ENCODE results near the gene ADAT3.

ADAT3 gene

GRCh38 chr19:1905110-1905862 lies at the start of gene ADAT3, which contains the start of gene SCAMP4:
Gene ADAT3 (plus strand): TSS chr19:1905399. CDS start chr19:1912048, 6,649 bp downstream.
Gene SCAMP4 (plus strand): TSS chr19:1905399. CDS start chr19:1915020, 9,621 bp downstream.
- DNase-seq, result peak; percentile 99

DNA sequence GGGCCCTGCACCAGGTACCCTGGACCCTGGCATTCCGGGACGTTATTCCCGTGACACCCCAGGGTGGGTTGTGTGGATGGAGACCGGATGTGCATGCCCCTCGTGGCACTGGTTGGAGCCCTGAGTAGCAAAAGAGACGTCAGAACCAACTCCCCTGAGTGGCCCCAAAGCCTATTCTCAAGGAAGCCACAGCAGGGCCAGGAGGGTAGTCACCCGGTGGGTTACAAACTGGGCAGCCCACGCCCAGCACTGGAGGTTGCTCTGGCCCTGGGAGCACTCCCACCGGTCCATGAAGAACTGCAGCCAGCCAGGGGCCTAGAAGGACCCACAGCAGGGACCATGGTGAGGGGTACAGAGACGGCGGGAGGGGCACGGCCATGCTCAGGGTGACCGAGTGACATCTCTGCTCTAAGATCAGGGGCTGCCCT lies 49.4 kb upstream of the ADAT3 start:
- DNase-seq, result no peak

DNA sequence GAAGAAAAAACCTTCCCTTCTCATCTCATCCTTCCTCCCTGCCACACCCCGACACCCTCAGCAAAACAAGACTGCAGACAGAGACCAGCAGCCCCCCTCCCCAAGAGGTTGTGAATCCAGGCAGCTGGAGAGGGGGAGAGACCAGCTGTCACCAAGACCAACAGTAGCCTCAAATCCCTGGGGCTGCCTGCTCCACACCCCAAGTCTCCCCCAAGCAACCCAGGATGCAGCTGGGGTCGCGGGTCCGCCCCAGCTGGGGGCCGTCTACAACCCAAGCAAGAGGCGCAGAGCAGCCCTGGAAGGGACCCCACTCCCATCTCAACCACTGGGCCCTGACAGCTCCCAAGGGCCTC lies 48.9 kb upstream of the ADAT3 start:
- DNase-seq, result no peak

GRCh38 chr19:1856698-1857603 lies 48.2 kb upstream of the ADAT3 start:
- DNase-seq, result peak; percentile 82

DNA sequence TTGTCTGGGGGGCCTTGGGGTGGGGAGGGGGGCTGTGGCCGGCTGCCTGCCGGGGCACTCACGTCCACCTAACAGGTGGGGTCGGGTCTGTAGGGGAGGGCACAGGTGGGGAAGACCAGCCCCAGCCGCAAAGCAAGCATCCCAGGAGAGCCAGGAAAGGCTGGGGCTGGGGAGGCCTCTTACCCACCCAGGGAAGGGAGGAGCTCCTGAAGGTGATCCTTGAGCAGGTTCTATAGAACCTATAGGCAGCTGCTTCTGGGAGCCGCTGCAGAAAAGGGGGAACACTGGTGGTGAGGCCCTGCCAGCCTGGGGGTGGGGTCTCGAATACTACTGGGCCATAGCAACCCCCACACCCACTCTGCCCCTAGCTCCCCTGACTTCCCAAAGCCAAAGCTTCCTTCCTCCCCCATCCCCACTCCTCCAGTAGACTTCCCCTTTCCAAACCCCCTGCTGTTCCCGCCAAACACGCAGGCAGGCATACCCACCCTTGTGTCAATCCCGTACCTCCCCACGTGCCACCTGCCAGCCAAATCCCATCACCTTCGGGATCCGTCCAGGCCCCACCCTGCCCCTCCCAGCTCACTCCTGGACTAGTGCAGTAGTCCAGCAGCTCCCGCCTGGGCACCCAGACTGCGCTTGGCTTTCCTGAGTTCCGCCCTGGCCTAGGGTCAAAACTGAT lies 47.4 kb upstream of the ADAT3 start:
- no peak for DNase-seq

- DNase-seq, result no peak
Measured at GRCh38 chr19:1858412-1859081, 46.7 kb upstream of the ADAT3 start.

DNA sequence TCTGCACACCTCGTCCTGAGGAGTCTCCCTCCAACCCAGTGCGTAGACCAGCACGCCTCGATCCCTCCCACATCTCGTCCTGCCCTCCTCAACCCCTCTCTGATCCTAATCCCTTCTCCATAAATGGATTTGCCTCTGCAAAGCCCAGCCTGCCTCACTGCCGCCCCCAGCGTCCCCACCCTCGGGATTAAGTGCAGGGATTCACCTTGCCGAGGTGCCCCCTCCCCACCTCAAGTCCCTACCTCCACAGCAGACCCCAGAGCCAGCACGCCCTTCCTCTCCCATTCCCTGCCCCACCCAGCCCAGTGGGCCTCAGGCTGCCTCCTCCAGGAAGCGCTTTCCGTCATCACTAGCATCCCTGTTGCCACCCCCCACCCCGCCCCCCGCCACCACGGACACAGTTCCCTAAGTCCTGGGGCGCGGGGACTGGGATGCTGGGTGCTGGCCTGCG lies 45.8 kb upstream of the ADAT3 start:
- DNase-seq, result peak; percentile 48

DNA sequence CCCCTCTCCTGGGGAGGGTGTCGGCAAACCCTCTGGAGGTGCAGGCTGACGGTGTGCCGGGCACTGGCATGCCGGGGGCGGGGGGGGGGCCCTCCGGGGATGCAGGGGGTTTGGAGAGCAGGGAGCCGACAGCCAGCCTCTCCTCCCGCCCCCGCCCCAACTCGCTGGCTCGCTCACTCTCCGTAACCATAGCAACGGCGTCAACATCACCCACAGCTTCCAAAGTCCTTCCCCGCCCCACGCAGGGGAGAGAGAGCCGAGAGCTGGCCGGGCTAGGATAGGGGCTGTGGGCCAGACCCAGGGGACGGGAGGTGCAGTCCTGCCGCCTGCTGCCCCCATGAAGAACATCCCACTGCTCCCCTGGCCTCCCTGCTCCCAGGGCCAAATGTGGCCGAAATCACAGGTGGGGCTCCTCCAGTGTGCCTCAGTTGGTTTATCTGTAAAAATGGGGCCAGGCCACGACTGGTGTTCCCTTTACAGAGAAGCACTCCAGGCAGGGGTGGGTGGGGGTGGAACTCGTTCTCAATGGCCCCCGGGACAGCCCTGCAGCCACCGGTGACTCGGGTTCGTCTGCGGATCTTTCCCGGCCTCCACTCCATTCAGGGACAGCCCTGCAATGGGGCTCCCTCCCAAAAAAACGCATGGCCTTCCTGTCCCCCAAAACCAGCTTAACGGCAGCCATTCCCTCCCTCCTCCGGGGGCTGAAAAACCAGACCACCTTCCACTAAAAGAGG lies 45.0 kb upstream of the ADAT3 start:
- peak; percentile 89 for DNase-seq

- DNase-seq, result no peak
Measured at GRCh38 chr19:1860821-1861598, 44.2 kb upstream of the ADAT3 start.

DNA sequence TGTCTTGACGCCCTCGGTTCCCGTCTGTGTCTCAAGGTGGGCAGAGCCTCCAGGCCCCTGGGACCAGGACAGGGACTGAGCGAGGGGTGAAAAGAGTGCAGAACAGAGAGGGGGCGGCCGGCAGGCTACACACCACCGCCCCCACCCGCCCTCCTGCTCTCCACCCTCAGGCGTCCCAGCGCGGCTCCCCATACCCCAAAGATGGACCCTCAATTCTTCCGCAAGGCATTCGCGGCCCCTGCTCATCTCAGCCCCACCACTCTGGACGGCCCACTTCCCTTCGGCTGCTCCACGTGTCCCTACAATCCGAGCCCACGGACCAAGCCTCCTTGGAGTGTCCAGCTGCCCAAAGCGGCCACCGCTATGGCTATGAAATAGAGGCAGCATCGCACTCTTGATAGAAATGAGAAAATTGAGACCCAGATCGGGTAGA lies 43.6 kb upstream of the ADAT3 start:
- DNase-seq, result no peak

DNA sequence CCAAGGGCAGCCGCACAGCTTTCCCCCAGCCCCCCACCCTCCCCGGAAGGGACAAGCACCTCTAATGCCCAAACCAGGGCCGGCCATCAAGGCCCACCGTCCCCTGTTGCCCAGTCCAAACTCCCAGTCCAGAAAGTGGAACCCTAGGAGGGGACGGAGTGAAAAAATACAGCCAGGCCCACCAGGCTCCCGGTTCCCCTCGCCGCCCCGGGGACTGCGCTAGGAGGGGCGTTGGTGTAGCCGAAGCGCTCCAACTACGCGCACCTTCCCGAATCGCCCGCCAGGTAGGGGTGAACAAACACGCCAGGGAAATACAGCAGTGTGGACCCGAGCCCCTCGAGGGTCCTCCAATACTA lies 43.2 kb upstream of the ADAT3 start:
- no peak for DNase-seq

DNA sequence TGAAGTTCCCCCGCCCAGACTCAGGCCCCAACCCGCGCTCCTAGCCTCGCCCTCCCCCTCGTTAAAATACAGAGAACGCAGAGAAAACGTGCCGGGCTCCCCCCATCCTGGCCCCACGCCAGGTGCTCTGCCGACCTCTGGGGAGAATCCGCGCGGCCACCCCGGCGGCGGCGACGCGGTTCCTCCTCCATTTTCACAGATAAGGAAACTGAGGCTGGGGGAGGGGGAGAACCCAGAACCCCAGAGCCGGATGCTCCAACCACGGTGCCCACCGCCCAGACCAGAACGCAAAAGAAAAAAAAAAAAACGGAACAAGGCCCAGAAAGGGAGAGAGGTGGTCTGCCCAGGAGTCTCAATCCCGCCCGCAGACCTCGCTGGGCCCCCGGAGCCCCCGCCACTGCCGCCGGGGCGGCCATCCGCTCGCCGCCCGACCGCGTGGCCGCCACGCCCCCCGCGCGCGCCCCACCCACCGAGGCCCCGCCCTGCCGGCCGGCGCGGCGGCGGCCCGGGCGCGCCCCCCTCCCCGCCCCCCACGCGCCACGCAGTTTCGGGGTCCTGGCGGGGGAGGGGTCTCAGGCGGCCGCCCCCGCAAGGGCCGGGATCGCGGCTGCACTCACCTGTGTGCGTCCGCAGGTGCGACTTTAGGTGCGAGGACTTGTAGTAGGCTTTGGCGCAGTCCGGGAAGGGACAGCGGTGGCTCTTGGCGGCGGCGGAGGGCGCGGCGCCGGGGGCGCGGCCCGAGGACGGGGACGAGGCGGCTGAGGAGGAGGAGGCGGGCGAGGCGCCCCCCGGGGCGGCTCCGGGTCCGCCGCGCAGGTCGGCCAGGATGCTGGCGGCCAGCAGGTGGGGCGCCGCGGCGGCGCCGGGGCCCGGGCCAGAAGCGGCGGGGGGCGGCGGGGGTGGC lies 42.5 kb upstream of the ADAT3 start:
- peak; percentile 58 for DNase-seq

DNA sequence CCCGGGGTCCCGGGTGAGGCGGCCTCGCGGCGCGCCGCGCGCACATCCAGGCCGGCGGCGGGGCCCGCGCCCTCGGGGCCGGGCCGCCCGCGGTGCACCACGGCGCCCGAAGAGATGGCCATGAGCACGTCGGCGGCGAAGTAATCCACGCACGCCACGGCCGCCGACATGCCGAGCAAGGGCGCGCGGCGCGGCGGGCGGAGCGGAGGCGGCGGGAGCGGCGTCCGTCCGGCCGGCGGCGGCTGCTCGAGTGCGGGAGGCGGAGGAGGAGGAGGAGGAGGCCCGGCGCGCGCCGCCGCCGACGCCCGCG lies 41.9 kb upstream of the ADAT3 start, which contains the start of gene KLF16:
TSS of gene KLF16 (minus strand) at position 252 of the 310 bp plus-strand sequence. CDS start at position 170, 82 bp downstream.
- DNase-seq, result no peak

- peak; percentile 94 for DNase-seq
Measured at GRCh38 chr19:1863638-1864479, 41.3 kb upstream of the ADAT3 start.

DNA sequence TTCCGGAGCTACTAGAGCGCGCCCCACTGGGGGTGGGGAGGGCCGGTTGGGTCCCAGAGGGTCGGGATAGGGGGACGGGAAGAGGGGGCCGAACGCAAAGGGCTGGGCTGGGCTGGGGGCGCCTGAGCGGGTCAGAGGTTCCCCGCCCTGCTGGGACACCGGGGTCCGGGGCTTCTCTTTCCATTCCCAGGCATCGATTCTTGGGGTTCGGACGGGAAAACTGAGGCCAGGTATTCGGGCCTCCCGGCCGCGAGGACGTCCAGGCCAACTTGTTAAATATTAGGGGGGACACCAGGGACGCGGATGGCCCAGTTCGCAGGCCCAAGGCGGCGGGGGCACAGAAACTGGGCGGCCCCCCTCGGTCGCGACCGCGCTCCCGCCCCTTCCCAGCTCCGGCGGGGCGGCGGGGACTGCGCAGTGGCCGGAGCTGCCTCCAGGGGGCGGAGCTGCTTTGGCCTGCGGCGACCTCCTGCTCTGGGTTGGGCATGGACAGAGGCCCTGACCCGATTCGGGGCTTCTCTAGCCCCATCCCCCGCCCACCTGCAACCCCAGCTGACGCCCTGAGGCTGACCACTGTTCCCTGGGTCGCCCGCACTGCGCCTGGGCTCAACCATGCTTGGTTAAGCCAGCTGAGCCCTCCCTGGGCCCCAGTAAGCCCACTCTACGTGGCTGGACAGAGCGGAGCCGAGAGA lies 40.6 kb upstream of the ADAT3 start:
- DNase-seq, result peak; percentile 82

DNA sequence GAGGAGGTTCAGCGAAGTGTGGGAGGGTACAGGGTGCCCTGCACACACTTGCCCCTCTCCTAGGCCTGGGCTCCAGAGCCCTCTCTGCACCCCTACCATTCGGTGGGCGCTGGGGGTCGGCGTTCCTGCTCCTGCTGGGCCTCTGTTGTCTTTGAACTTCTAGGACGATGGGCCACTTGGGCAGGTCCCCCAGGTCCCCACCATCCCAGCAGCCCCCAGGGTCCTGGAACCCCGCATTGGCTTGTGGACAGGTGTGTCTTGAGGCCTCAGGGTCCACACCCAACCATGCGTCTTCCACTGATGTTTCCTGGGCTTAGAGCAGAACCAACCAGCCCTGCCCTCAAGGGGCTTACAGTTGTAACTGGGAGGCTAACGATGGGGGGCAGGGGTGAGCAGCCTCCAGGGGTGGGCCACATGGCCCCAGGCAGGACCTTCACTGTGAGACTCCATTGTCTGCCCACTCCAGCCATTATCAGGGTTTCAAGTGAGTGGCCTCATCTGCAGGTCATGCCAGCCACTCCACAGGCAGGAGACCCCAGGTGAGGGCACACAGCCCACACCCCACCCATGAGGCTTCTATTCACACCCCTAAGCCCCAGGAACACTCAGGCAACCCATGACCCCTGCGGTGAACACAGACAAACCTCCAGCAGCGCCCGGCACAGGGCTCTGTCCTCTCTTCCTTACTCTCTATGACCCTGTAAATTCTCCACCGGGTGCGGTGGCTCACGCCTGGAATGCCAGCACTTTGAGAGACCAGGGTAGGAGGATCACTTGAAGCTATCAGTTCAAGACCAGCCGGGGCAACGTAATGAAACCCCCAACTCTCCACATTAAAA lies 39.8 kb upstream of the ADAT3 start:
- no peak for DNase-seq

DNA sequence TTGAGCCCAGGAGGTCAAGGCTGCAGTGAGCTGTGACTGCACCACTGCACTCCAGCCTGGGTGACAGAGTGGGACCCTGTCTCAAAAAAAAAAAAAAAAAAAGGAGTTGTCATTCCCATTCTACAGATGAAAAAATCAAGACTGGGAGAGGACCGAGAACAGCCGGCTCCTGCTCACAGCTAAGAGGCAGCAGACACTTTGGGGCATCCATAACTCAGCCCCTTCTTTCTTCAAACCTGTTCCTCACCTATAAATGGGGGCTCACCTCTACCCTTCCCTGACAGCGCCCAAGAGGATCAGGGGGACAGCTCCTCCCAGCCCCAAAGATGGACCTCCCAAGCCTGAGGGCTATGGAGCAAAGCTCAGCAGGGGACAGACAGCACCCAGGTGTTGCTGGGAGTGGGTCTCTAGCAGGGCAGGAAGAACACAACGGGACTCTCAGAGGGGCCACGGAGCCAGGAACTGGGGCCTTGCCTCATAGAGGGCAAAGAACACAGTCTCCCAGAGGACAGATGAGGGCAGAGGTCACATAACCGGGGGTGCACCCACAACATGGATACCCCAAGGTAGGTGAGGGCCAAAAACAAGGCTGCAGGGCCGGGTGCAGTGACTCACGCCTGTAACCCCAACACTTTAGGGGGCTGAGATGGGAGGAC lies 38.4 kb upstream of the ADAT3 start:
- DNase-seq, result no peak
